HG03066 (cell line): ENCODE data around the gene SLC12A7.

Experiments used
- ATAC-seq: cut with Tn5 transposase; IDR thresholded peaks from one replicate; pipeline ENCODE4 v1.9.1; 2021; ENCODE audit warnings: low read depth; ENCODE audit not compliant: unreplicated experiment

Gene SLC12A7

GRCh38 chr5:1141834-1142233, 30.0 kb upstream of the SLC12A7 start:
- ATAC-seq = no peak

DNA sequence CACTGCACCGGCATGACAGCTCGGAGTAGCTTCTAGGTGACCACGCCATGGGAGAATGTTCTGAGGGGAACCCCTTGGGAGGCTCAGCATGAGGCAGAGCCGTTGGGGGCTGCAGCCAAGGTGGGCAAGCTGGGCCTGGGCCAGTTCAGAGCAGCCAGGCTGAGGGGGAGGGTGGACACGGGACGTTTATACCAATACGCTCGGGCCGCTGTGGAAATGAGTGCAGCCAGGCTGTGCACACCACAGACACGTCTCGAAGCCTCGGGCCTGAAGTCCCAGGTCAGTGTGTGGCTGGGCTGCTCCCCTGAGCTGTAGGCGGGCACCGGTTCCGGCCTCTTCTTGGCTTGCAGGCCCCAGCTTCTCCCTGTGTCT, 28.9 kb upstream of the SLC12A7 start:
- ATAC-seq = no peak

DNA sequence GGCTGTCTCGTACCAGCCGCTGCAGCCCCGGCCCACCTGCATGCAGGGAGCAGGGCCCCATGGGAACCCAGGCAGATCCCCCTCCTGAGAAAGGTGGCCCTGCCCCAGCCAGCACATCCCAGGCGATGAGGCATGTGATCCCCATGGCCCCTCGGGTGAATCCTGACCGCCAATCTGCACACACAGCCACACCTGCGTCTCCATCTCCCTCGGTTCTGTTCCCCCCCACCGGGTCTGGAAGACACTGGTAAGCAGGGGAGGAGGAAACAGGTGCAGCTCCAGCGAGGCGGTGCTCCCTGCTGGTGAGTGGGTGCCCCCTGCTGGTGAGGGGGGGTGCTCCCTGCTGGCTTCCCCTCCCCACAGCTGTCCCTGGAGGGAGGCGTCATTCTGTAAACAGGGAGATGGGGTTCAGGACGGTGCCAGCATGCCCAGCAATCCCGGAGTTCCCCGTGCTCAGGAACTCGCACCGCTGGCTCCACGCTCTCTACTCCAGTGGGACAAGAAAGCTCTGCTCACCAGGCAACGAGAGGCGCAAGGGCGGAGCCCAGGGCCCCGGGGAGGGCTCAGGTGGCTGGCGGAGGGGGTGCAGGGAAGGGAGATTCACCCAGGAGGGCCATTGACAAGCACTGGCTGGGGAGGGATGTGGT, 28.4 kb upstream of the SLC12A7 start:
- ATAC-seq = no peak

- ATAC-seq = no peak
These were observed 27.7 kb upstream of the SLC12A7 start for GRCh38 chr5:1139331-1140170.

GRCh38 chr5:1138445-1139245, 26.8 kb upstream of the SLC12A7 start:
- ATAC-seq = no peak

DNA sequence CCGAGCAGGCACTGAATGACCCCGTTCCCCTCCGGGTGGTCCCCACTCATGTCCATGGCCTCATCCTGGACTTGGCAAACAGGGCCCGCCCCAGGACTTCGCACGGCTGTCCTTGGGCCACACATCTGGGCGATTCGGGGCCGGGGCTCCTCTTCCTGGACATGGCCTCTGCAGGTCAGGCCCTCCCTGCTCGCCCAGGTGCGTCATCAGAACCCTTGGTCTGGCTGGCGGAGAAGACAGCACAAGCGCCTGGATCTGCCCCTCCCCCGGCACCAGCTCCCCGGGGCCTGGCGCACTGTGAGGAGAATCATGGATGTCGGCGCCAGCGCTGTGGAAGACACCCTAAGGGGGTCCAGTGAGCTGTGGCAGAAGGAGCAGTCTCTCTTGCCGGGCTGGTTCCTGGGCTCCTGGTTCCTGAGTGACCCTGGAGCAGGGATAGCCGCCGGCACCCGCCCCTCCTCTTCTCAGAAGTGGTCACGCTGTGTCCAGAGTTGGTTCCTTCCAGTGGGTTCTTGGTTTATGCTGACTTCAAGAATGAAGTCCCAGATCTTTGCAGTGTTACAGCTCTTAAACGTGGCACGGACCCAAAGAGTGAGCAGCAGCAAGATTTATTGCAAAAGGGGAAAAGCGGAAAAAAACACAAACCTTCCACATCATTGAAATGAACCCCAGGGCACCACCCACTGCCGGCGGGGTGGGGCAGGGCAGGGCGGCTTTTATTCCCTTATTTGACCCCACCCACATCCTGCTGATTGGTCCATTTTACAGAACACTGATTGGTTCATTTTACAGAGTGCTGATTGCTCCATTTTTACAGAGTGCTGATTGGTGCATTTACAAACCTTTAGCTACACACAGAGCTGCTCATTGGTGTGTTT, 25.9 kb upstream of the SLC12A7 start:
- ATAC-seq = no peak

- ATAC-seq = no peak
These were observed 25.0 kb upstream of the SLC12A7 start for GRCh38 chr5:1136814-1137213.

- ATAC-seq = no peak
These were observed 24.0 kb upstream of the SLC12A7 start for GRCh38 chr5:1135696-1136525.

DNA sequence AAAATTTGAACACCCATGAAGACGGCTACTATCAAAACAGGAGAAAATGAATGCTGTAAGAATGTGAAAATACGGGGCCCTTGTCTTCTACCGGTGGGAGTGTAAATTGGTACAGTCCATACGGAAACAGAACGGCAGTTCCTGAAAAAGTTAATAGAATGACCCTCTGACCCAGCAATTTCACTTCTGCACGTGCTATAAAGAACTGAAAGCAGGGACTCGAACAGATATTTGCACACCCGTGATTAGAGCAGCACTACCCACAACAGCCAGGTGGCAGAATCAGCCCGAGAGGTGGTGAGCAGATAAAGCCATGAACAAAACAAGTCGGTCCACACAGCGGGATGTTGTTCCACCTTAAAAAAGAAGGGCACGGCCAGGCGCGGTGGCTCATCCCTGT, 22.6 kb upstream of the SLC12A7 start:
- peak; percentile 48 for ATAC-seq

GRCh38 chr5:1133510-1134201, 21.8 kb upstream of the SLC12A7 start:
- peak; percentile 48 for ATAC-seq

- ATAC-seq = no peak
These were observed 21.2 kb upstream of the SLC12A7 start for GRCh38 chr5:1133108-1133507.

DNA sequence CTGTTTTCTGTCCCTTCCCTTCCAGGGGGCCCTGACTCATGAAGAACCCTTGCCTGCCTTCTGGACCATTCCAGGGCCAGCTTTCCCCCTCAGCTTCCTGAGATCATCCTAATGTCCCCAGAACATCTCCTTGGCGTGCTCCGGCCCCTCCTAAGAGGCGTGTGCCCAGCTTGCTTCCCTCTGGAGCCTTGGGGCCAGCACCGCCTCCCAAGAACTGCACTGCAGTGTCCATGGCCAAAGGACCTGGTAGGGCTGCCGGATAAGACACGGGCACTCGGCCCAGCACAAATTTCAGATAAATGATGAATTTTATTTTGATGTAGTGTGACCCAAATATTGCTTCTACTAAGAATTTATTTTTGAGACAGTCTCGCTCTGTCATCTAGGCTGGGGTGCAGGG, 20.7 kb upstream of the SLC12A7 start:
- ATAC-seq = no peak

- ATAC-seq = no peak
These were observed 19.9 kb upstream of the SLC12A7 start for GRCh38 chr5:1131726-1132125.

GRCh38 chr5:1131191-1131621, 19.3 kb upstream of the SLC12A7 start:
- no peak for ATAC-seq

- no peak for ATAC-seq
These were observed 18.5 kb upstream of the SLC12A7 start for GRCh38 chr5:1130218-1130946.

GRCh38 chr5:1129711-1130055, 17.8 kb upstream of the SLC12A7 start:
- no peak for ATAC-seq

GRCh38 chr5:1128977-1129710, 17.3 kb upstream of the SLC12A7 start:
- no peak for ATAC-seq
